ENCODE results near the gene TMEM269. TPM values are rescaled to one million over a fixed set of nuclear protein-coding genes. Genes with fewer than 3 reads are reported as not detected.

Gene TMEM269
- total and polyA plus RNA-seq, 9 of the 15 experiments (the other 6 are each of a cell fraction or from before 2014, with no cell fraction given), result 0.09 to 0.49 (median 0.21) TPM

DNA sequence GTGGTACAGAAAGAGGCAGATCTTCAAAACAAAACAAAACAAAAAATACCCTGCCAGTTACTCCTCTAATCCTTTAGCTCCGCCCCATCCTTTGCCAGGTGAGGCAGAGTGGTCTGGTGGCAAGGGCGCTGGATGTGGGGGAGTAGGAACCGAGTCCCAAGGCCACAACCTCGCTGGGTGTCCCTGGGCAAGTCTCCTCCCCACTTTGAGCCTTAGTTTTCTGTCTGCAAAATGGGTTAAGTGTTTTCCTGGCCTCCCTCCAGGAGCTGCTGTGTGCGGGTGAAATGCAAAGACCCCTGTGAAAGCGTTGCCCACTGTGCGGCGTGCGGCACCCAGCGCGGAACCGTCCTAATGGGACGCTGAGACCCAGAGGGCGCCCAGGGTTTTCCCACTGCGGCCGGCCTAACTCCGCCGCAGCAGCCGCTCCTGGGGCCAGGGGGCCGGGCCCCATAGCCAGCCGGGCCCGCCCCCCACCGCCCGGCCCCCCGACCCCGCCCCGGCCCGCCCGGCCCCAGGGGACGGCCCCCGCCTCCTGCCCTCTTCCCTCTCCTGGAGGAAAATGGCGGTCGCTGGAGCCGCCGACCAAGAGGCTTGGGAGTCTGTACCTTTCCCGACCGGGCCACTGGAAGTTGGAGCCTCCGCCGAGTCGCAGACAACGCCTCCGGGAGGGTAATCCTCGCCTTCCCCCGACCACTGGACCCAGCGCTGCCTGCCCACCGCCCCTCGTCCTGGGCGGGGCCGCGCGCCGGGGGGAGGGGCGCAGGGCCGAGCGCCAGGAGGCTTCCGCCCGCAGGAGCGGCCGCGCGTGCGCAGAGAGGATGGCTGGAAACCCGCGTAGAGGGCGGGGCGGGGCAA lies 32.0 kb downstream of the TMEM269 start, which contains the start of the genes ERMAP and SVBP (continued):
- TF ChIP-seq, protein P1, sequence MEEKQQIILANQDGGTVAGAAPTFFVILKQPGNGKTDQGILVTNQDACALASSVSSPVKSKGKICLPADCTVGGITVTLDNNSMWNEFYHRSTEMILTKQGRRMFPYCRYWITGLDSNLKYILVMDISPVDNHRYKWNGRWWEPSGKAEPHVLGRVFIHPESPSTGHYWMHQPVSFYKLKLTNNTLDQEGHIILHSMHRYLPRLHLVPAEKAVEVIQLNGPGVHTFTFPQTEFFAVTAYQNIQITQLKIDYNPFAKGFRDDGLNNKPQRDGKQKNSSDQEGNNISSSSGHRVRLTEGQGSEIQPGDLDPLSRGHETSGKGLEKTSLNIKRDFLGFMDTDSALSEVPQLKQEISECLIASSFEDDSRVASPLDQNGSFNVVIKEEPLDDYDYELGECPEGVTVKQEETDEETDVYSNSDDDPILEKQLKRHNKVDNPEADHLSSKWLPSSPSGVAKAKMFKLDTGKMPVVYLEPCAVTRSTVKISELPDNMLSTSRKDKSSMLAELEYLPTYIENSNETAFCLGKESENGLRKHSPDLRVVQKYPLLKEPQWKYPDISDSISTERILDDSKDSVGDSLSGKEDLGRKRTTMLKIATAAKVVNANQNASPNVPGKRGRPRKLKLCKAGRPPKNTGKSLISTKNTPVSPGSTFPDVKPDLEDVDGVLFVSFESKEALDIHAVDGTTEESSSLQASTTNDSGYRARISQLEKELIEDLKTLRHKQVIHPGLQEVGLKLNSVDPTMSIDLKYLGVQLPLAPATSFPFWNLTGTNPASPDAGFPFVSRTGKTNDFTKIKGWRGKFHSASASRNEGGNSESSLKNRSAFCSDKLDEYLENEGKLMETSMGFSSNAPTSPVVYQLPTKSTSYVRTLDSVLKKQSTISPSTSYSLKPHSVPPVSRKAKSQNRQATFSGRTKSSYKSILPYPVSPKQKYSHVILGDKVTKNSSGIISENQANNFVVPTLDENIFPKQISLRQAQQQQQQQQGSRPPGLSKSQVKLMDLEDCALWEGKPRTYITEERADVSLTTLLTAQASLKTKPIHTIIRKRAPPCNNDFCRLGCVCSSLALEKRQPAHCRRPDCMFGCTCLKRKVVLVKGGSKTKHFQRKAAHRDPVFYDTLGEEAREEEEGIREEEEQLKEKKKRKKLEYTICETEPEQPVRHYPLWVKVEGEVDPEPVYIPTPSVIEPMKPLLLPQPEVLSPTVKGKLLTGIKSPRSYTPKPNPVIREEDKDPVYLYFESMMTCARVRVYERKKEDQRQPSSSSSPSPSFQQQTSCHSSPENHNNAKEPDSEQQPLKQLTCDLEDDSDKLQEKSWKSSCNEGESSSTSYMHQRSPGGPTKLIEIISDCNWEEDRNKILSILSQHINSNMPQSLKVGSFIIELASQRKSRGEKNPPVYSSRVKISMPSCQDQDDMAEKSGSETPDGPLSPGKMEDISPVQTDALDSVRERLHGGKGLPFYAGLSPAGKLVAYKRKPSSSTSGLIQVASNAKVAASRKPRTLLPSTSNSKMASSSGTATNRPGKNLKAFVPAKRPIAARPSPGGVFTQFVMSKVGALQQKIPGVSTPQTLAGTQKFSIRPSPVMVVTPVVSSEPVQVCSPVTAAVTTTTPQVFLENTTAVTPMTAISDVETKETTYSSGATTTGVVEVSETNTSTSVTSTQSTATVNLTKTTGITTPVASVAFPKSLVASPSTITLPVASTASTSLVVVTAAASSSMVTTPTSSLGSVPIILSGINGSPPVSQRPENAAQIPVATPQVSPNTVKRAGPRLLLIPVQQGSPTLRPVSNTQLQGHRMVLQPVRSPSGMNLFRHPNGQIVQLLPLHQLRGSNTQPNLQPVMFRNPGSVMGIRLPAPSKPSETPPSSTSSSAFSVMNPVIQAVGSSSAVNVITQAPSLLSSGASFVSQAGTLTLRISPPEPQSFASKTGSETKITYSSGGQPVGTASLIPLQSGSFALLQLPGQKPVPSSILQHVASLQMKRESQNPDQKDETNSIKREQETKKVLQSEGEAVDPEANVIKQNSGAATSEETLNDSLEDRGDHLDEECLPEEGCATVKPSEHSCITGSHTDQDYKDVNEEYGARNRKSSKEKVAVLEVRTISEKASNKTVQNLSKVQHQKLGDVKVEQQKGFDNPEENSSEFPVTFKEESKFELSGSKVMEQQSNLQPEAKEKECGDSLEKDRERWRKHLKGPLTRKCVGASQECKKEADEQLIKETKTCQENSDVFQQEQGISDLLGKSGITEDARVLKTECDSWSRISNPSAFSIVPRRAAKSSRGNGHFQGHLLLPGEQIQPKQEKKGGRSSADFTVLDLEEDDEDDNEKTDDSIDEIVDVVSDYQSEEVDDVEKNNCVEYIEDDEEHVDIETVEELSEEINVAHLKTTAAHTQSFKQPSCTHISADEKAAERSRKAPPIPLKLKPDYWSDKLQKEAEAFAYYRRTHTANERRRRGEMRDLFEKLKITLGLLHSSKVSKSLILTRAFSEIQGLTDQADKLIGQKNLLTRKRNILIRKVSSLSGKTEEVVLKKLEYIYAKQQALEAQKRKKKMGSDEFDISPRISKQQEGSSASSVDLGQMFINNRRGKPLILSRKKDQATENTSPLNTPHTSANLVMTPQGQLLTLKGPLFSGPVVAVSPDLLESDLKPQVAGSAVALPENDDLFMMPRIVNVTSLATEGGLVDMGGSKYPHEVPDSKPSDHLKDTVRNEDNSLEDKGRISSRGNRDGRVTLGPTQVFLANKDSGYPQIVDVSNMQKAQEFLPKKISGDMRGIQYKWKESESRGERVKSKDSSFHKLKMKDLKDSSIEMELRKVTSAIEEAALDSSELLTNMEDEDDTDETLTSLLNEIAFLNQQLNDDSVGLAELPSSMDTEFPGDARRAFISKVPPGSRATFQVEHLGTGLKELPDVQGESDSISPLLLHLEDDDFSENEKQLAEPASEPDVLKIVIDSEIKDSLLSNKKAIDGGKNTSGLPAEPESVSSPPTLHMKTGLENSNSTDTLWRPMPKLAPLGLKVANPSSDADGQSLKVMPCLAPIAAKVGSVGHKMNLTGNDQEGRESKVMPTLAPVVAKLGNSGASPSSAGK (IDR thresholded peaks at IDR 0.05), result no peak
- TF ChIP-seq CCNT2 (IDR thresholded peaks at IDR 0.05; ENCODE audit: borderline replicate concordance, extremely low read depth, insufficient read length, low read depth, low read length) (peak; percentile 89), UBTF (IDR thresholded peaks at IDR 0.05; ENCODE audit: borderline replicate concordance in 1 of 2, low read depth in 2 of 2, low read length in 2 of 2) (peak; percentile 35 to 88; a peak in 2 of 4 replicates), SP1 (CRISPR knock-in tag; IDR thresholded peaks at IDR 0.05) (0 out of 2 replicates have a peak, but pooled peaks have one; percentile 69), TEAD1 (CRISPR knock-in tag; IDR thresholded peaks at IDR 0.05) (no peak), CBX1 (IDR thresholded peaks at IDR 0.05; ENCODE audit: low read depth) (peak; percentile 68), KDM1A (IDR thresholded peaks at IDR 0.05) (0 out of 4 replicates have a peak, but pooled peaks have one; percentile 17 to 24), NR2F6 (CRISPR knock-in tag; IDR thresholded peaks at IDR 0.05) (no peak), PHF20 (IDR thresholded peaks at IDR 0.05; ENCODE audit: partially characterized antibody) (no peak), LEF1 (IDR thresholded peaks at IDR 0.05) (no peak), E2F3 (CRISPR knock-in tag; IDR thresholded peaks at IDR 0.05) (peak; percentile 71; the same call in 1 of the 2 replicates)
- TF ChIP-seq, protein P2, sequence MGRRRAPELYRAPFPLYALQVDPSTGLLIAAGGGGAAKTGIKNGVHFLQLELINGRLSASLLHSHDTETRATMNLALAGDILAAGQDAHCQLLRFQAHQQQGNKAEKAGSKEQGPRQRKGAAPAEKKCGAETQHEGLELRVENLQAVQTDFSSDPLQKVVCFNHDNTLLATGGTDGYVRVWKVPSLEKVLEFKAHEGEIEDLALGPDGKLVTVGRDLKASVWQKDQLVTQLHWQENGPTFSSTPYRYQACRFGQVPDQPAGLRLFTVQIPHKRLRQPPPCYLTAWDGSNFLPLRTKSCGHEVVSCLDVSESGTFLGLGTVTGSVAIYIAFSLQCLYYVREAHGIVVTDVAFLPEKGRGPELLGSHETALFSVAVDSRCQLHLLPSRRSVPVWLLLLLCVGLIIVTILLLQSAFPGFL (CRISPR knock-in tag; IDR thresholded peaks at IDR 0.05), result no peak
